Mesenchymal stem cell (in vitro differentiated cells and primary cell): Measurements from ENCODE around the gene MB21D2.
"Not testable (repeated sequence)": the region's sequence is repeated elsewhere in the genome, so short reads cannot be mapped to it uniquely, and the experiment has no call there.

Experiments
- DNase-seq: peaks from one replicate; pipeline ENCODE4 v3.0.0-alpha.2; 2013
- H2AFZ ChIP-seq: one replicate; pipeline ENCODE4 v1.6.1; 2013; ENCODE audit warnings: low read depth, mild to moderate bottlenecking, control low read depth, inconsistent platforms, low read length, moderate library complexity
- H2AK5ac ChIP-seq: 2 replicates; pipeline ENCODE4 v1.6.1; 2013; ENCODE audit warnings: low read length, moderate library complexity, mild to moderate bottlenecking, inconsistent platforms; ENCODE audit not compliant: severe bottlenecking
- H2BK120ac ChIP-seq: one replicate; pipeline ENCODE4 v1.6.1; 2013; ENCODE audit warnings: low read depth, mild to moderate bottlenecking, inconsistent platforms, low read length, moderate library complexity
- H2BK12ac ChIP-seq, 2 experiments: one replicate each; pipeline ENCODE4 v1.6.1; 2013; ENCODE audit warnings: inconsistent platforms in 2 of 2, low read length in 2 of 2, mild to moderate bottlenecking in 2 of 2, moderate library complexity in 2 of 2, control low read depth in 1 of 2
- H2BK15ac ChIP-seq: one replicate; pipeline ENCODE4 v1.6.1; 2013; ENCODE audit warnings: mild to moderate bottlenecking, low read depth, inconsistent platforms; ENCODE audit not compliant: poor library complexity, severe bottlenecking
- H2BK5ac ChIP-seq: 2 replicates; pipeline ENCODE4 v1.6.1; 2013; ENCODE audit warnings: low read depth, mild to moderate bottlenecking, low read length, control low read depth, inconsistent platforms; ENCODE audit not compliant: poor library complexity, severe bottlenecking
- H3K14ac ChIP-seq, 2 experiments: one replicate each; pipeline ENCODE4 v1.6.1; 2013; ENCODE audit warnings: inconsistent platforms in 2 of 2, low read length in 2 of 2, control low read depth in 1 of 2, mild to moderate bottlenecking in 1 of 2, moderate library complexity in 1 of 2
- H3K18ac ChIP-seq, 2 experiments: one replicate each; pipeline ENCODE4 v1.6.1; 2013; ENCODE audit warnings: inconsistent platforms in 2 of 2, low read length in 2 of 2, control low read depth in 1 of 2, low read depth in 1 of 2, mild to moderate bottlenecking in 1 of 2
- H3K23ac ChIP-seq, 2 experiments: one replicate each; pipeline ENCODE4 v1.6.1; 2013; ENCODE audit warnings: inconsistent platforms in 2 of 2, low read length in 2 of 2, mild to moderate bottlenecking in 2 of 2, moderate library complexity in 2 of 2, control low read depth in 1 of 2
- H3K27ac ChIP-seq: 2 replicates; pipeline ENCODE4 v1.5.1; 2013; ENCODE audit warnings: mild to moderate bottlenecking, moderate library complexity, low read length, control low read depth, inconsistent platforms; ENCODE audit not compliant: poor library complexity, severe bottlenecking
- H3K27me3 ChIP-seq, 2 experiments: 2 replicates each; pipeline versions ENCODE4 v1.6.1 to v1.7.0; 2013; ENCODE audit warnings: low read length in 2 of 2, mild to moderate bottlenecking in 2 of 2, moderate library complexity in 2 of 2, control low read depth in 1 of 2, inconsistent platforms in 1 of 2; ENCODE audit not compliant: control insufficient read depth in 1 of 2, insufficient read depth in 1 of 2
- H3K36me3 ChIP-seq, 2 experiments: 2 replicates each; pipeline versions ENCODE4 v1.6.1 to v1.7.0; 2013; ENCODE audit warnings: low read length in 2 of 2, control low read depth in 1 of 2, inconsistent platforms in 1 of 2, low read depth in 1 of 2, mild to moderate bottlenecking in 1 of 2; ENCODE audit not compliant: insufficient read depth in 2 of 2, control insufficient read depth in 1 of 2
- H3K4ac ChIP-seq, 2 experiments: one replicate each; pipeline ENCODE4 v1.6.1; 2013; ENCODE audit warnings: inconsistent platforms in 2 of 2, low read length in 2 of 2, mild to moderate bottlenecking in 2 of 2, moderate library complexity in 2 of 2, control low read depth in 1 of 2, low read depth in 1 of 2
- H3K4me1 ChIP-seq: 2 replicates; pipeline ENCODE4 v1.6.1; 2013; ENCODE audit warnings: low read depth, low read length, control low read depth; ENCODE audit not compliant: control insufficient read depth, insufficient read depth
- H3K4me2 ChIP-seq: 2 replicates; pipeline ENCODE4 v1.6.1; 2013; ENCODE audit warnings: low read length, mild to moderate bottlenecking, inconsistent platforms; ENCODE audit not compliant: poor library complexity, severe bottlenecking
- H3K4me3 ChIP-seq, 2 experiments: 2 replicates each; pipeline versions ENCODE4 v1.5.1 to v1.7.0; 2013; ENCODE audit warnings: low read length in 2 of 2, mild to moderate bottlenecking in 2 of 2, control low read depth in 1 of 2, low read depth in 1 of 2; ENCODE audit not compliant: insufficient read depth in 1 of 2
- H3K79me1 ChIP-seq: replicated peaks from 2 replicates; pipeline ENCODE4 v1.6.1; 2013; ENCODE audit warnings: mild to moderate bottlenecking, control low read depth, low read length, inconsistent platforms; ENCODE audit not compliant: poor library complexity, severe bottlenecking
- H3K9ac ChIP-seq: 2 replicates; pipeline ENCODE4 v1.7.0; 2013; ENCODE audit warnings: mild to moderate bottlenecking, low read length, moderate library complexity
- H3K9me3 ChIP-seq: 2 replicates; pipeline ENCODE4 v1.7.0; 2013; ENCODE audit warnings: mild to moderate bottlenecking, low read length; ENCODE audit not compliant: control insufficient read depth
- H4K8ac ChIP-seq: one replicate; pipeline ENCODE4 v1.6.1; 2013; ENCODE audit warnings: inconsistent platforms, mild to moderate bottlenecking, low read length, moderate library complexity
- H4K91ac ChIP-seq: one replicate; pipeline ENCODE4 v1.6.1; 2013; ENCODE audit warnings: mild to moderate bottlenecking, low read length, inconsistent platforms
- WGBS: methylation state at CpG from one replicate; pipeline ENCODE4 v1.1.7; 2013; ENCODE audit warnings: mixed read lengths; 5-methylcytosine and 5-hydroxymethylcytosine counted together

MB21D2 gene

GRCh38 chr3:192799721-192800120, 117.9 kb downstream of the MB21D2 start:
- H3K4me3 ChIP-seq, result no peak overlapping the region
- no peaks in the 10 kb centered on the region for H3K4me1 ChIP-seq
- H2BK5ac ChIP-seq, result no peak overlapping the region
- no peak overlapping the region for H3K9ac ChIP-seq
- H4K91ac ChIP-seq, result no peak overlapping the region
- H2BK15ac ChIP-seq, result no peak overlapping the region
- no peak overlapping the region for H2AFZ ChIP-seq
- no peak overlapping the region for H3K14ac ChIP-seq
- WGBS, result over 99% methylated on average over 2 of the region's 2 CpGs
- H3K18ac ChIP-seq, result no peak overlapping the region
- no peak overlapping the region for H2BK12ac ChIP-seq
- no peak overlapping the region for H4K8ac ChIP-seq
- H3K4ac ChIP-seq, result no peak overlapping the region
- H3K27ac ChIP-seq, result no peak overlapping the region
- no peaks in the 10 kb centered on the region for H3K27me3 ChIP-seq
- H2AK5ac ChIP-seq, result no peak overlapping the region
- H3K36me3 ChIP-seq, result peaks cover 0 to 12% of the 10 kb centered on the region in 2 experiments
- H3K23ac ChIP-seq, result no peak overlapping the region
- H3K9me3 ChIP-seq, result no peaks in the 10 kb centered on the region
- no peak overlapping the region for H3K4me2 ChIP-seq
- no peak overlapping the region for H2BK120ac ChIP-seq
- no peak for DNase-seq
- H3K79me1 ChIP-seq, result peaks cover 30% of the 10 kb centered on the region

DNA sequence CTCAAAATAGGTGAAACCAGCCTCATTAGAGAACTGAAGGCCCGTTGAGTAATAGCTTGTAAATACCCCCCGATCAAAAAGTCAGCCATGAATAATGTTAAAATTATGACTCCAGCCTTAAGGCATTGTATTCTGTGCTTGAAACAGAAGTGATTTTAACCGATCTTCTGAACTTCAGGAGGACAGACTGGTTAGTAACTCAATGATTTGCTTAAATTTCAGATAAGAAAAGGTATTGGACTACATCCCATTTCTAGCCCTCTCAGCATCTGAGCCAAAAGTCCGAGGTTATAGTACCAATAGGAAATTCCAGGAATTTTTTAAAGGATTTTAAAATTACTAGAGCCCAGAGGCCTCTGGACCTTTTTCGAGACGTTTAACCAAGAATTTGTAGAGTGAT, 122.6 kb downstream of the MB21D2 start:
- Histone ChIP-seq H2BK120ac (no peak overlapping the region), H3K4me1 (no peaks in the 10 kb centered on the region), H2BK12ac (no peak overlapping the region), H2AFZ (no peak overlapping the region), H3K27ac (no peak overlapping the region), H3K9ac (no peak overlapping the region), H2BK5ac (no peak overlapping the region), H2AK5ac (no peak overlapping the region), H2BK15ac (no peak overlapping the region), H3K14ac (no peak overlapping the region), H3K36me3 (peaks cover 0 to 12% of the 10 kb centered on the region in 2 experiments), H3K18ac (no peak overlapping the region), H3K4ac (no peak overlapping the region), H3K4me3 (no peak overlapping the region), H3K27me3 (no peaks in the 10 kb centered on the region), H3K79me1 (peaks cover 16% of the 10 kb centered on the region), H3K9me3 (no peaks in the 10 kb centered on the region), H4K8ac (no peak overlapping the region), H3K23ac (no peak overlapping the region), H4K91ac (no peak overlapping the region), H3K4me2 (no peak overlapping the region)
- no CpG with 5 or more reads among the region's 6 CpGs for WGBS
- DNase-seq, result no peak

DNA sequence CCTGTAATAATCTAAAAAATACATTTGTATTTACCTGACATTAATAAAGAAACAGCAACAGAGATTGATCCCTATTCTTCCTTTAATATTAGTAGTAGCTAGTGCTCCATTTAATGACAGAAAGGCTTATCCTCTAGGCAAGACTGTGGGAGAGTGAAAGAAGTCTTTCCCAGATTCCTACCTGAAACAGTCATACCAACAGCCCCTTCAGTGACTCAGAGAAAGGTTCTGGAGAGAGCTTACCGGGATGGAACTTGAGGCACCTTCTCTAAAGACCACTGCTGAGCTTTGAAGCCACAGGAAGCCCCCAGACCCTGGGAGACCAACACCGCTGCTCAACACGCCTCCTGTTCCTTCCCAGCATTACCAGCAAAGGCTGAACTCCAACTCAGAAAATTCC, 123.4 kb downstream of the MB21D2 start:
- Histone ChIP-seq H3K14ac (no peak overlapping the region), H3K4me1 (no peaks in the 10 kb centered on the region), H2BK15ac (no peak overlapping the region), H3K23ac (no peak overlapping the region), H3K9me3 (no peaks in the 10 kb centered on the region), H2AFZ (no peak overlapping the region), H3K27ac (no peak overlapping the region), H3K18ac (no peak overlapping the region), H4K91ac (no peak overlapping the region), H3K27me3 (no peaks in the 10 kb centered on the region), H4K8ac (no peak overlapping the region), H2BK12ac (no peak overlapping the region), H2BK120ac (no peak overlapping the region), H2BK5ac (no peak overlapping the region), H3K4me3 (no peak overlapping the region), H3K36me3 (peaks cover 0 to 10% of the 10 kb centered on the region in 2 experiments), H3K4ac (no peak overlapping the region), H3K9ac (no peak overlapping the region), H3K79me1 (peaks cover 14% of the 10 kb centered on the region), H3K4me2 (no peak overlapping the region), H2AK5ac (no peak overlapping the region)
- 75% methylated on average over 3 of the region's 3 CpGs for WGBS
- no peak for DNase-seq

DNA sequence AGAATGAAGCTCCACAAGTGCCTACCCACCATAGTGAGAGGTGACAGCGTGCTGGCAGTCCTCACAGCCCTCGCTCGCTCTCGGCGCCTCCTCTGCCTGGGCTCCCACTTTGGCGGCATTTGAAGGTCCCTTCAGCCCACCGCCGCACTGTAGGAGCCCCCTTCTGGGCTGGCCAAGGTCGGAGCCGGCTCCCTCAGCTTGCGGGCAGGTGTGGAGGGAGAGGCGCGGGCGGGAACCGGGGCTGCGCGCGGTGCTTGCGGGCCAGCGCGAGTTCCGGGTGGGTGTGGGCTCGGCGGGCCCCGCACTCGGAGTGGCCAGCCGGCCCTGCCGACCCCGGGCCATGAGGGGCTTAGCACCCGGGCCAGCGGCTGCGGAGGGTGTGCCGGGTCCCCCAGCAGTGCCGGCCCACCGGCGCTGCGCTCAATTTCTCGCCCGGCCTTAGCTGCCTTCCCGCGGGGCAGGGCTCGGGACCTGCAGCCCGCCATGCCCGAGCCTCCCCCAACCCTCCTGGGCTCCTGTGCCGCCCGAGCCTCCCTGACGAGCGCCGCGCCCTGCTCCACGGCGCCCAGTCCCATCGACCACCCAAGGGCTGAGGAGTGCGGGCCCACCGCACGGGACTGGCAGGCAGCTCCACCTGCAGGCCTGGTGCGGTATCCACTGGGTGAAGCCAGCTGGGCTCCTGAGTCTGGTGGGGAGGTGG, 128.7 kb downstream of the MB21D2 start:
- not testable (repeated sequence) for H2AK5ac ChIP-seq, H3K23ac ChIP-seq, H2BK15ac ChIP-seq, H3K27ac ChIP-seq, DNase-seq, H3K14ac ChIP-seq, H4K8ac ChIP-seq, H2BK120ac ChIP-seq, H3K79me1 ChIP-seq, H4K91ac ChIP-seq, H3K4me3 ChIP-seq, H3K18ac ChIP-seq, H3K36me3 ChIP-seq, H2BK12ac ChIP-seq, H3K4me1 ChIP-seq, H2BK5ac ChIP-seq, H3K4me2 ChIP-seq, H3K27me3 ChIP-seq, H3K9ac ChIP-seq, H2AFZ ChIP-seq, H3K4ac ChIP-seq, H3K9me3 ChIP-seq
- 99% methylated on average over 49 of the region's 57 CpGs for WGBS
